Measurements from ENCODE around the gene DNM2. TPM values are rescaled to one million over a fixed set of nuclear protein-coding genes. Genes with fewer than 3 reads are reported as not detected.

The DNM2 gene
- total RNA-seq, 4 donors from 2014 or later: 469 to 1,152 (median 585) TPM

DNA sequence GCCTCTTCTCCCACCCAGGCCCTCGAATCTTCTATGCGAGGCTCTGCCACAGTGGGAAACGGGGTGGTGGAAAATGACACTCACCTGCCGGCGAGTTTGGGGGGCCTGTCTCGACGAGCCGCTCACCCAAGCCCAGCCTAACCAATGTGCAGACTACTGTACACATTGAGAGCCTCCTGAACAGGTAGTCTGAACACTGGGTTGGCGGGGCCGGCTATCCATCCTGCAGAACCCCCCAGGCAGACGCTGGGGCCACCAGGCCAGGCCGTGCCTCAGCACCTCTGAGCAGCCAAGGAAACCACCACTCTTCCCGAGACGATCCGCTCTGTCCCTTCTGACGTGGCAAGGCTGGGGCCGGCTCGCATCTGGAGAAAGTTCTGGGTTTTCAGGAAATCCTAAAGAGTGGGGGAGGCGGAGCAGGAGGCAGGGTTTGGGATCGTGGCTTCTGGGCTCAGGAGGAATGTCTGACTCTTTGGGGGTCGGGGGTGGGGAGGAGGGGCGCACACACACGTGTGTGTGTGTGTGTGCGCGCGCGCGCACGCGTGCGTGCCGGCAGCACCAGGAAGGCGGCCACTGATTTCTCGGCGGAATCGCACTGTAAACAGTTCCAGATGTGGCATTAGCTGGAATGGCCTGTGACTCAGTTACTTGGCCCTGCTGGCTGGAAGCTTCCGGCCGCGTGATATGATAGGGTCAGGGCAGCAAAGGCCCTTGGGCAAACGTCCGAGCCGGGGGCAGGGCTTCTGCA lies 99.6 kb downstream of the DNM2 start:
- Histone ChIP-seq H3K4me1 (peaks cover 0 to 12% (median 2%) of the 10 kb centered on the region in 4 donors), H3K9me3 (no peaks in the 10 kb centered on the region), H3K27me3 (no peaks in the 10 kb centered on the region), H3K27ac (peak overlapping the region; percentile 64 to 87 (median 78)), H3K36me3 (peaks cover 0 to 29% (median 10%) of the 10 kb centered on the region in 4 donors), H3K4me3 (peak overlapping the region in 3 of 4 donors; percentile 17 to 35 (median 21))
- peak; percentile 51 for DNase-seq
- 78 to 85% methylated on average over 3 to 33 of the region's 42 CpGs for WGBS, 2 donors (ENCODE audit: low coverage in 1 of 2)
- intact Hi-C loops (cut with DNase I; ENCODE audit: low total_unique reads) (loop anchor here (5.0 kb wide), 1 partner anchor 425 kb away; no protein-coding TSS in a partner anchor), in situ Hi-C loops (cut with MboI; ENCODE audit: low pct_ligation_motif_present in 1 of 4, low pct_unique_long_range_greater_than_20kb in 1 of 4, low sequenced_read_pairs in 3 of 4) (no loop called here)
- no peak for TF ChIP-seq POLR2AphosphoS5 (IDR thresholded peaks at IDR 0.05)
- no peak for TF ChIP-seq CTCF (IDR thresholded peaks at IDR 0.05)

DNA sequence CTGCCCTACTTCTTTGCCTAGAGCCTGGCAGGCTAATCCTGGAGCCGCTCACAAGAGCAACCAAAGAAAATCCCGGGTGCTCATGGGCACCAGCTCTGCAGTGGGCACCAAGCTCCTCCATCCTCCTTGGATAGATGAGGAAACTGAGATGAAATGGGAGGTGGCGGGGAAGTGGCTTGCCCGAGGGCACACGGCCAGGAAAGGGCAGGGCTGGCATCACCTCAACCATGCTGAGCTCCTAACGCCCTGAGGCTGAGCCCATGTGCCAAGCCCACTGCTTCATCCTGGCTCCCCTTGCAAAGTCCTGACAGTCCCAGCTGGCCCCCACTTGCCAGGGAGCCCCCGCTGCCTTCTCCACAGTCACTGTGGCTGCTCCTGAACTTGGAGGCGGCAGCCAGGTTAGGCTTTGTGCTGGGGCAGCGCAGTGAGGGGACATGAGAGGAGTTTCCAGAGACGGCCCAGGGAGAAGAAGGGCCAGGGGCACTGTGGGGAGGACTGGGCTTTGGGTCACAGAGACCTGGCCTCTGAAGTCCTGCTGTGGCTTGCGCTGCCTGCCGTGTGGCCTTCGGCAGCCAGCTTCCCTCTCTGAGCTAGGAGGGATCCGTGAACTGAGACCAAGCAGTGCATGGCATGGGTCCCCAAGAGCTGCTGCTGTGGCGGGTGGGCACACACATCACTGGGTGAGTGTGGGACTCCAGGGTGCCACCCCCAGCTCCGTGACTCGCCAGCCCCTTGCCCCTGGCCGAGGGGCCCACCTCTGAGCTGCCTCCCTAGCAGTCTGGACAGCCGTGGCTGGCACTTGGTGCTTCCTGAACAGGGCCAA lies 100.6 kb downstream of the DNM2 start:
- WGBS, 2 donors (ENCODE audit: low coverage in 1 of 2): 94% methylated on average over 19 of the region's 19 CpGs; no CpG with 5 or more reads in 1 of the 2 donors
- no peak for TF ChIP-seq EP300 (IDR thresholded peaks at IDR 0.05; ENCODE audit: low read depth)
- TF ChIP-seq POLR2A (IDR thresholded peaks at IDR 0.05): no peak
- no peak for TF ChIP-seq POLR2AphosphoS5 (IDR thresholded peaks at IDR 0.05)
- TF ChIP-seq CTCF (IDR thresholded peaks at IDR 0.05): no peak
- H3K27ac ChIP-seq: peak overlapping the region; percentile 64 to 87 (median 78)
- in situ Hi-C loops (cut with MboI; ENCODE audit: low pct_ligation_motif_present in 1 of 4, low pct_unique_long_range_greater_than_20kb in 1 of 4, low sequenced_read_pairs in 3 of 4) (no loop called here), intact Hi-C loops (cut with DNase I; ENCODE audit: low total_unique reads) (loop anchor here (5.0 kb wide), 1 partner anchor 424 kb away; no protein-coding TSS in a partner anchor)
- peaks cover 0 to 37% (median 14%) of the 10 kb centered on the region in 4 donors for H3K36me3 ChIP-seq
- peaks cover 0 to 7% (median 0%) of the 10 kb centered on the region in 4 donors for H3K4me1 ChIP-seq
- no peaks in the 10 kb centered on the region for H3K9me3 ChIP-seq
- no peak for DNase-seq
- no peaks in the 10 kb centered on the region for H3K27me3 ChIP-seq
- H3K4me3 ChIP-seq: no peak overlapping the region

DNA sequence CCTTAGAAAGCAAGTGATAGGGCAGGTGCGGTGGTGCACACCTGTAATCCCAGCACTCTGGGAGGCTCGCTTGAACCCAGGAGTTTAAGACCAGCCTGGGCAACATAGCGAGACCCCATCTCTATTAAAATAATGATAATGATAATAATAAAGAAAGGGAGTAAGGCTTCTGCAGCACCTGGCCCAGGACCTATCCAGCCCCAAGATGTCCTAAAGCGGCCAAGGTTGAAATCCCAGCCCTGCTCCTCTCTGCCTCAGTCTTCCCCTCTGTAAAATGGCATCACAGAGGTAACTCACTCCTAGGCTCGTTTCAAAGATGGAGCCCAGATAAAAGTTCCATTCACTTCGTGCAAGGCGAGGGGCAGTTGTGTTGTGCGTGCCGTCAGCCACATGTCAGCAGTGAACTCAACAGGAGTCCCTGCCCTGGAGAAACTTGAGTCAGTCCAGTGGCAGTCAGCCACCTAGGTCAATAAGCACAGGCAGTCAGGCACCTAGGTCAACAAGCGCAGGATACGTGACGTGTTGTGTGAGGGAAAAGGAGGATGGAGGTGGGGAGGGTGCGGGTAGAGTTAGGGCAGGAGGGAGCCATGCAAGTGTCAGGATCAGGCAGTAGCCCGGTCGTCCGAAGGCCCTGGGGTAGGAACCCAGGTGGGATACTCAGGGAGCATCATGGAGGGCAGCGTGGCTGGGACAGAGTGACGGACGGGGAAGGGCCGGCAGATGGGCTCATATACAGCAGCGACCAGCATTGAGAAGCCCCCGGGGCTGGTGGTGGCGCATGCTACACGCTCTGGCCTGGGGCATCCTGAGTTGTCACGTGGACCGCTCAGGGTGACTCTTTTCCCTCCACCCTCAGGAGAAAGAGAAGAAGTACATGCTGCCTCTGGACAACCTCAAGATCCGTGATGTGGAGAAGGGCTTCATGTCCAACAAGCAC lies 101.5 kb downstream of the DNM2 start:
- H3K4me1 ChIP-seq: peaks cover 0 to 7% (median 0%) of the 10 kb centered on the region in 4 donors
- H3K9me3 ChIP-seq: no peaks in the 10 kb centered on the region
- TF ChIP-seq POLR2AphosphoS5 (IDR thresholded peaks at IDR 0.05): no peak
- TF ChIP-seq CTCF (IDR thresholded peaks at IDR 0.05): no peak
- no peak for TF ChIP-seq EP300 (IDR thresholded peaks at IDR 0.05; ENCODE audit: low read depth)
- TF ChIP-seq POLR2A (IDR thresholded peaks at IDR 0.05): no peak
- H3K27ac ChIP-seq: peak overlapping the region in 1 of 4 donors; percentile 87
- intact Hi-C loops (cut with DNase I; ENCODE audit: low total_unique reads) (loop anchor here (5.0 kb wide), 1 partner anchor 423 kb away; no protein-coding TSS in a partner anchor), in situ Hi-C loops (cut with MboI; ENCODE audit: low pct_ligation_motif_present in 1 of 4, low pct_unique_long_range_greater_than_20kb in 1 of 4, low sequenced_read_pairs in 3 of 4) (no loop called here)
- H3K27me3 ChIP-seq: no peaks in the 10 kb centered on the region
- no peak for DNase-seq
- peaks cover 0 to 39% (median 15%) of the 10 kb centered on the region in 4 donors for H3K36me3 ChIP-seq
- no peak overlapping the region for H3K4me3 ChIP-seq
- WGBS, 2 donors (ENCODE audit: low coverage in 1 of 2): 92% methylated on average over 27 of the region's 27 CpGs; no CpG with 5 or more reads in 1 of the 2 donors
